HG03469 (cell line): ENCODE results near the gene TSPAN13.

Experiments used
- ATAC-seq: cut with Tn5 transposase; IDR thresholded peaks from one replicate; pipeline ENCODE4 v1.9.1; 2021; ENCODE audit warnings: mild to moderate bottlenecking, moderate library complexity, moderate number of reproducible peaks; ENCODE audit not compliant: unreplicated experiment

Gene TSPAN13

DNA sequence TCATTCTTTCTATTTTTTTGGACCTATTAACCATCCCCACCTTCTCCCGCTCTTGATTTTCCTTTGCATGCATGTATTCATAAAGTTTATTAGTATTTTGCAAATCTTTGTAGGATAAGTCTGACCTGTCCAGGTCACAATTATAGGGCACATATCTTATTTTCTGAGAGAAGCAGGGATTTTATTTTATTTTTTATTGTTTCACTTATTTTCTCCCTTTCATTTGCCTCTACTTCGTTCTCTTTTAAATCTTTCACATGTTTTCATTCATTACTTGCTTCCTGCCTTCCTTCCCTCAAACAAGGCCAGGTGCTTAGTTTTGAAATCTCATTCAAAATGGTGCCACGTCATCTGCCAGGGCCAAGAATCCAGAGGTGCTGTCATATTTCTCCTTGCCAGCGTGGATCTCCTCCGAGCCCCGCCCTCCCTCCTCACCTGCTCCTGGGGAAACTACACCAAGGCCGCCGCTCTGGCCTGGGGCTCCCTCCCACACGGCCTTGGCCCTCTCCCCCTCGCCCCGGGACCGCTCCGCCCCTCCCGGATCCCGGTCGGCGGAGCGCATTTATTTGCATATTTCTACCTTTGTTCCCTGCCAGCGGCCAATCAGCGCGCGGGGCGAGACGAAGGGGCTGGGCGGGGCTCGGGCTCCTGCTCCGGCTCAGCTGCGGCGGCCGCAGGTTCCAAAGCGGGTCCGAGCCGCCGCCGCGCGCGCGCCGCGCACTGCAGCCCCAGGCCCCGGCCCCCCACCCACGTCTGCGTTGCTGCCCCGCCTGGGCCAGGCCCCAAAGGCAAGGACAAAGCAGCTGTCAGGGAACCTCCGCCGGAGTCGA, at the start of gene TSPAN13:
TSPAN13 (plus strand) TSS at position 654 of the 830 bp plus-strand sequence. CDS start 213 bp downstream, outside the sequence.
- ATAC-seq, result peak; percentile 76

DNA sequence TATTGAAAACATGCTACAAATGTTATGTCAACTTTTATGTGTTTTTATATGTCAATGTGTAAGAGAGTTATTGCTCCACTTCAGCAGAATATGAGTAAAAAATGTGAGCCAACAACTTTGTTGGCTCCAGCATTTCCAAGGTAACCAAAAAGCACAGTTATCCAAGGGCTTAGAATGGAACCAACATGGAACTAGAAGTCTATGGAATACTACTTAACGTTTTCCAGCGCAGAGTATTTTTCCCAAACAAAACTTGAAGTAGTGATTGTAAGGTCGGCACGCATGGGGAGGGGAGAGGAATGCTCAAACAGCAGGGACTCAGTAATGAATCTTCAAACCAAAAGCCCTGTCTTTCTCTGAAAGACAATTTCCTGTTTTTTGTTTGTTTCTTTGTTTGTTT, 45.0 kb upstream of the TSPAN13 start:
- ATAC-seq, result no peak

DNA sequence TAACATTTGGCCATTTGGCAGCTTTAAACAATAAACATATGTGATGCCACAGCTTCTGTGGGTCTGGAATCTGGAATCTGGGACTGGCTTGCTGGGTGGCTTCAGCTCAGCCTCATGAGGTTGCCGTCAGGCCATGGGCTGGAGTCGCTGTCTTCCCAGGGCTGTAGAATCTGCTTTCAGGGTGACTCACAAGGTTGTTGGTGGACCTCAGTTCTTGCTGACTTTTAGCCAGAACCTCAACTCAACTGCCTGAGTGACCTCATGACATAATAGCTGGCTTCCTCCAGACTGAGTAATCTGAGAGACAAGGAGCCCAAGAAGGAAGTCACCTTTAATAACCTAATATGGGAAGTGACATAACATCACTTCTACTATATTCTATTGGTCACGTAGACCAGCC, 44.6 kb upstream of the TSPAN13 start:
- no peak for ATAC-seq

DNA sequence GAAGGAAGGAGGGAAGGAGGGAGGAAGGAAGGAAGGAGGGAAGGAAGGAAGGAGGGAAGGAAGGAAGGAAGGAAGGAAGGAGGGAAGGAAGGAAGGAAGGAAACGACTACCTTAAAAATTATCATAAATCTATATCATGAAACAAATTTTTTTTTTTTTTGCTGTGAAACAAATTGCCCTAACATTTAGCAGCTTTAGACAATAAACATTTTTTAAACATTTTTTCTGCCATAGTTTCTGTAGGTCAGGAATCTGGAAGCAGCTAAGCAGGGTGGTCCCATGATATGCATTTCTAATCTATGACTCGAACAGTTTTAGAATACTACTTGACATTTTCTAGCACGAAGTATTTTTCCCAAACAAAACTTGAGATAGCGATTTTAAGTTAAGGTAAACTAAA, 42.9 kb upstream of the TSPAN13 start:
- ATAC-seq, result no peak

DNA sequence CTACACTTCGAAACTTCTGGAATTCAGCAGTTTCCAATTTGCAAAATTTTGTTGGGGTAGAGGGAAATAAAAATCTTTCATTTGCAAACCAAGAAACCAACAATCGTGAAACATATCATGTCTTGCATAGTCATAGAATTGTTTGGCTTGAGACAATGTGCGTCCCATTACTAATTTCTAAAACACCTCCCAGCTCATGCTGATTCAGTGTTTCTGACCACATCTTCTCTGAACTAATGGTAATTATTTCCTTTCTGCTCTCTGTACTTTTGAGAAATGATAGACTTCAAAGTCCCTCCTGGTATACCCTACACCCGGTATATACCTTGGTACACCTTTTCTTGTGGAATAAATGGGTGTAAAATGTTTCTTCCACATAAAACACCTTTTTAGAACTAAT, 41.8 kb upstream of the TSPAN13 start:
- peak; percentile 38 for ATAC-seq

DNA sequence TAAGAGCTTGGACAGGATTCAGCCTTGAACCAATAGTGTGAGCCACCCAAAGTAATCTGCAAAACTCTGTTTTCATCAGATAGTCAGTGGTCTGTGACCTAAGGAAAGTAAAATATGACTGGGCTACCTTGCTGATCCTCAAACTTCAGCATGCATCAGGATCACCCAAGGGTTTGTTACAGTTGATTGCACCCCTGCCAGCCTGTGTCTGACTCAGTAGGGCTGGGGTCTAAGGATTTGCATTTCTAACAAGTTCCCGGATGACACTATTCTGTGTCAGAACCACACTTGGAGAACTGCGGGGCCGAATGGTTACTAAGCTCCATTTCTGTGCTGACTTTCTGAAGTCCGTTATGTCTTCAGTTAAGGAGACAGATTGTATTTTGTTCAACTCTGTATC, 40.6 kb upstream of the TSPAN13 start:
- ATAC-seq, result no peak

DNA sequence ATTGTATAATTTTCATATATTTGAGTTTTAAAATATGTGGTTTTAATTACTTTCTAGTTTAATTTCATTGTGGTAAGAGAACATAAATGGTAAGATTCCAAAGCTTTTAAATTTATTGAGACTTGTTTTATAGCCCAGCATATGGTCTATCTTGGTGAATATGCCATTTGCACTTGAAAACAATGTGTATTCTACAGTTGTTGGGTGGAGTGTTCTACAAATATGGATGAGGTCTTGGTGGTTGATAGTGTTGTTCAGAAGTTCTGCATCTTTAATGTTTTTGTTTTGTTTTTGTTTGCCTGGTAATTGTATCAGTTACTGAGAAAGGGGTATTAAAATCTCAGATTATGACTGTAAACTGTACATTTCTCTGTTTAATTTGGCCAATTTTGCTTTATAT, 37.6 kb upstream of the TSPAN13 start:
- ATAC-seq, result no peak

DNA sequence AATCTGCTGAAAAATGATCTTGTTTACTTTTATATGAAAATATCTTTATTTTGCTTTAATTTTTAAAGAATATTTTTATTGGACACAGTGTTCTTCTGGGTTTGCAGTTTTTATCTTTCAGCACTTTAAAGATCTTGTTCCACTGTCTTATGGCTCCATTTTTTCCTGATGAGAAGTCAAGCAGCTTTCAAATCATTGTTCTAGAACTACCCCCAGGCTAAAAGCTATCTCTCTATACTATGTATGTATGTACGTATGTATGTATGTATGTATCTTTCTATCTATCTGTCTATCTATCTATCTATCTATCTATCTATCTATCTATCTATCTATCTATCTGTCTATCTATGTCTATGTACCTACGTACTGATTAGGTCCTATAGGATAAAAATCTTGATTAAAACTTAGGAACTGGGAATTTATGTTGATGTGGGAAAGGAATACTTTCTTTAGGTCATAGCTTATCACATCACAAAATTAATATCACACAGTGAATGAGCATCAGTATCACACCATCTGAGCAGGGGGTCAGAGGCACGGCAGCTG, 35.4 kb upstream of the TSPAN13 start:
- no peak for ATAC-seq

DNA sequence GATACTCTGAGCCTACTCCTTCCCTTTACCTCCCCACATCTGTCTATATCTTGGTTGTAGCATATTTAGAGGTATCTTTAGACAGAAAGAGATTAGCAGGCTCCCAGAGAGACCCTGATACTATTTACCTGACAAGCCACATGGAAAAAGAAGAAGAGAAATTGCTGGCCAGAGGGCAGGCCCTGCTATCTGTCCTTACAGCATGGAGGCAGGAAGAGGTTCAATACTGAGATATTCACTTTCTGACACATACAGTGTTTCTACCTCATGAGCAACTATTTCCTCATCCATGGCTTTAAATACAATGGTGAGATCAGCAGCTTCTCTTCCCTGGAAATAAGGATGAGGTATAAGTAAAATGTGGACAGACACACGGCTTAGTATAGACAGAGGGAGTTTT, 33.9 kb upstream of the TSPAN13 start:
- ATAC-seq, result no peak

DNA sequence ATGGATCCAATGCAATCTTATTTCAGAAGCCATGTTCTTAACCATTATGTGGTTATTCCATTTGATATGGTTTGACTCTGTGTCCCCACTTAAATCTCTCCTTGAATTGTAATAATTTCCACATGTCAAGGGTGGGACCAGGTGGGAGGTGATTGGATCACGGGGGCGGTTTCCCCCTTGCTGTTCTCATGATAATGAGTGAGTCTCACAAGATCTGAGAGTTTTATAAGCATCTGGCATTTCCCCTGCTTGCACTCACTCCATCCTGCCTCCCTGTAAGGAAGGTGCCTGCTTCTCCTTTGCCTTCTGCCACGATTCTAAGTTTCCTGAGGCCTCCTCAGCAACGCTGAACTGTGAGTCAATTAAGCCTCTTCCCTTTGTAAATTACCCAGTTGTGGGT, 32.0 kb upstream of the TSPAN13 start:
- no peak for ATAC-seq

DNA sequence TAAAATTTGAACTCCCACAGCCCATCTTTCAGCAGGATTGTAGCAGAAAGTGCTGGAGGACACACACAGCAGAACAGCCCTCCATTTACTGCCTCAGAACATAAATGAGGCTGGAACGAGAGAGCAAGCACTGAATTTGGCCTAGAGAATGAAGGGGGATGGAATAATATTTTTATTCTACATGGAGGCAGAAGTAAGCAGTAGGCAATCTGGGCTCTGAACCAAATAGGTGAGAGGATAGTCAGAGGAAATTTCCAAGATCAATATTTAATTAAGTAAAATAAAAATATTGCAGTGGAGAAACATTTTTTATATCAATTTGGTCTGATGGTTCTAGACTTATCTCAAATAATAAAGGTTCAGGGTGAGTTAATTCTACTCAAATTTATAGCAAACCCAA, 29.2 kb upstream of the TSPAN13 start:
- no peak for ATAC-seq

DNA sequence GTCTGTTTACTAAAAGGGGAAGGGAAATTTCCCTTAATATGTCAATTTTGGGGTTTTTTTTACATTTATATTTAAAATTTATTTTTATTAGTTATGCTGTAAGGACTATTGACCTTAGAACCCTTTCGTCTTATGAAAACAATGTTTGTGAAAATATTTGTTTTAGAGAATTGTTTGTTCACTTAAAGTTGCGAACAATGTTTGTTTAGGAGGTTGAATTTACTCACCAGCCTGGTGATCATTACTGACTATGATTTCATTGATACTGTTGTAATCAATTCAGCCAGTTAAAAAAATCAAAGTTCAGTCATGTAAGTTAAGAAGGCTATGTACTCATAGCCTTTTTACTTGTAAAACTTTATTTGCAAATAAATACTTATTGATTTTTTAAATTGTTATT, 27.4 kb upstream of the TSPAN13 start:
- ATAC-seq, result no peak

DNA sequence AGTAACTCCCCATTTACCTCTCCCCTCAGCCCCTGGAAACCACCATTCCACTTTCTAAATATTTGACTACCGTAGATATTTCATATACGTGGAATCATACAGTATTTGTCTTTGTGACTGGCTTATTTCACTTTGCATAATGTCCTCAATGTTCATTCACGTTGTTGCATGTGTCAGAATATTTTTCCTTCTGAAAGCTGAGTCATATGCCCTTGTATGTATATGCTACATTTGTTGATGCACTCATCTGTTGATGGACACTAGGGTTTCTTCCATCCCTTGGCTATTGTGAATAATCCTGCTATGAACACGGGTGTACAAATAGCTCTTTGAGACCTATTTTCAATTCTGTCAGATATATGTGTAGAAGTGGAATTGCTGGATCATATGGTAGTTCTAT, 25.8 kb upstream of the TSPAN13 start:
- ATAC-seq, result no peak

DNA sequence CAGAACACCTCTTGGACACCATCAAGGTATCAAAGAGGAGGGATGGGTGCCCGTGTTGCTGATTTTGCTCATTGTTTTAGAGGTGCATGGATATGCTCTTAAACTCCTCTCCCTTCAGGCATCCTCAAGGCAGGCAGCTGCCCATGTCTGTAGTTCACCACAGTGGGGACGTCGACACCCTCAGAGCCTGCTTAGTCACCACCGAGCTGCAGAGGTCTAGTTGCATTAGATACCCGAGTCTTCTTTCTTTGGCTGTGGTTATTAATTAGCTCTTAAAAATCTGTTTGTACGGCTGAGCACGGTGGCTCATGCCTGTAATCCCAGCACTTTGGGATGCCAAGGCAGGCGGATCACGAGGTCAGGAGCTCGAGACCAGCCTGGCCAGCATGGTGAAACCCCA, 24.7 kb upstream of the TSPAN13 start:
- no peak for ATAC-seq

DNA sequence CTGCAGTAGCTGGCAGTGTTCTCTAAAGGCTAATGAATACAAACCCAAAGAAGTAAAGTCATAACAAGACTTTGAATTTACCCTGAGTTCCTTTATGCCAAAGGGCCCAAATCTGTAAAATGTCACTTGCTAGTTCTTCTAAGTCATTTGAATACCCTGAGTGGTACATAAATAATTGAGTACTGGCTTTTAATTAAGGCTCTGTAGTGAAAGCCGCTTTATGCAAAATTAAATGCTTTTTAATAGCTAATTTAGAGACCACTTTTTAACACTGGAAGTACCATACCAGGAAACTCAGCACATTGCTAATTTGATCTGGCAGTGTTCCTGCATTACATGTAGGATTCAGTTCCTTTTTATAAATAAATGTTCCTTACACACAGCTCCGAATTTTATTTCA, 24.0 kb upstream of the TSPAN13 start:
- no peak for ATAC-seq

DNA sequence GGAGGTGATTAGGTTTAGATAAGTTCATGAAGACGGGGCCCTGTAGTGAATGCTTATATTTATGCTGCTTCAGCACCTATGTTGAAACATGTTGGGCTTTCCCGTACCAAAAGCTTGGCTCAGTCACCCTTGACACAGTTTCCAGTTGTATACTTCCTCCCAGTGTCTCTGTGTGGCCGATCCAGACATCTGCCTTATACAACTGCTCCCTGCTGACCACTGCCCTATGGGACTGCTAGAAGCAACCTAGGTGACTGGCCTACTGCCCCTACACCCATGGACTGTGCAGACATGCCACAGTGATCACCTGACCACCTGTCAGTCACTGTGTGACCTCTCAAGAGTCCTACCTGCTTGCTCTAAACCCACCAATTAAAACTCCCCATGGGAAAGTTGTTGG, 22.6 kb upstream of the TSPAN13 start:
- ATAC-seq, result no peak

DNA sequence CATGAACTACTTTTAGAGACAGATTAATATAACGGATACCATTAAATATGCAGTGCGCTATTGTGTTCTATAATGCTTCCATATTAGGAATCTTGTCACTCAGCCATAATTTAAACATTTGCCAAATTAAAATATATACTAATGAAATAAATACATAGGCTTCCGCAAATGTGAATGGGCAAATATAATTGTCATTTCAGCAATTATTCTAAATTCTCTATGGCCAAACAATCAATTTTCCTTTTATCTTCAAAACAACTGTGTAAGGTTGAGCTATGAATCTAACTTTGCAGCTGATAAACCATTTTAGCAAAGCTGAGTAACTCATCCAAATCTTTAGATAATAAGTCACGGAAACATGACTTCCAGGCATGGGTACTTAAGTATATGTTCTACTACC, 20.7 kb upstream of the TSPAN13 start:
- ATAC-seq, result no peak

DNA sequence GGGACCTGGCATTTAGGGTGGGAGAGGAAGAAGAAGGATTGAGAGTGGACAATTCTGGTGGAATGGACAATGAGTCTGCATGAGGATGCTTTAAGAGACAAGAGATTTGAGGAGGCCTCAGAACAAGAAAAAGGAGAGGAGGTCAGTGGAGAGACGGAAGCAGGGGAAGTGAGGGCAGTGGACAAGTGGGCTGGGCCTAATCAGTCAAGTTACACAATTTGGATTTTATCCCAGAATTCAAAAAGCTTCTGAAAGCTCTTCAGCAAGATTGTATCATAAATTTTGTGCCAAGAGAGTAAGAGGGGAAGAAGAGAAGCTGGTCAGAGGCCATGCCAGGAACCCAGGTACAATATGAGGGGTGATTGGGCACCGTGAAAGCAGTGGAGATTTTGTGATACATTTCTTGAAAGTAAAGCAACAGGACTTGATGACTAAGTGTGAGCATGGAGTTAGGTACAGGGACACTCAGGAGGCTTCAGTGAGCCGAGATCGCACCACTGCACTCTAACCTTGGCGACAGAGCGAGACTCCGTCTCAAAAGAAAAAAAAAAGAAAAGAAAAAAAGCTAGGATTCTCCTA, 19.3 kb upstream of the TSPAN13 start:
- no peak for ATAC-seq

DNA sequence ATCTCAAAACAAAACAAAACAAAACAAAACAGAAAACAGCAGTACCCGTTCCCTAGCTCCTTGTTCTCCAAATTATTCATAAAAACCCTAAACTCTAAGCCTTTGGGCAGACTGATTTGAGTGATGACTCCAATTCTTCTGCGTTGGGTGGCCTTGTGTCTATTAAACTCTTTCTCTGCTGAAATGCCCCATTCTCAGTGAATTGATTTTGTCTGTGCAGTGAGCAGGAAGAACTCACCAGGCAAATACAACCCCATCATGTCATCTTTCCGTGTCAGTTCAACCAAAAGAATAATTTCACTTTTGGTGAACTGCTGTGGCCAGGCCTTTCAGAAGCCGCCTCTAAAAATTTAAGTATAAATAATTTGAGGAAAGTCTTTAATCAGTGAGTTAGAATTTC, 18.5 kb upstream of the TSPAN13 start:
- ATAC-seq, result no peak

DNA sequence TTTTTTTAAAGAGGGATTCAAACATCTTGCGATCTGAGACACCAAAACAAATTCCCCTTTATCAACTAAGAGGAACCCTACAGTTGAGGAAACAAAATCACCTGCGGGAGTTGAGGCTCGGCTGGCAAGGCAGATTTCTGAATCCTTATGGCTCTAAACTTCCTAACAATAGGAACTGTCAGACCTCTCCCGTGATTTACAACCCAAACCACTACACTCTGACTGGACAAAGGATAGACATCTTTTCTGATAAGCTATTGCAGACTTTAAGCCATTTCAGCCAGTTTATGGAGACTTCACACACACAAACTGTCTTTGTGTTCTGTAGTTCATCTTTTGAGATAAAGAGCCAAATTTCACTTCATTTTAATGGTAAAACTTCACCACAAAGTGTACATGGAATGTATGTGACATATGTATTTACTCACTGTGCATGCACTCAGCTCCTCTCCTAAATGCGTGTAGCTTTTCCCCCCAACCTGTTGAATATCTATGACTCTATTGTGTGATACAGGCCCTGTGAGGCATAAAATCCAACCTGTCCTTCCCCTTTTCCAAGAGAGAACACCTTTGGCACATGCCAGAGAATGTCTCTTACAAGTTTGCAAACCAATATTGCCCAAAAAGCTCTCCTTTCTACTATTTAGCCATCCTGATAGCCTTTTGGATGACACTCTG, 15.4 kb upstream of the TSPAN13 start:
- no peak for ATAC-seq

DNA sequence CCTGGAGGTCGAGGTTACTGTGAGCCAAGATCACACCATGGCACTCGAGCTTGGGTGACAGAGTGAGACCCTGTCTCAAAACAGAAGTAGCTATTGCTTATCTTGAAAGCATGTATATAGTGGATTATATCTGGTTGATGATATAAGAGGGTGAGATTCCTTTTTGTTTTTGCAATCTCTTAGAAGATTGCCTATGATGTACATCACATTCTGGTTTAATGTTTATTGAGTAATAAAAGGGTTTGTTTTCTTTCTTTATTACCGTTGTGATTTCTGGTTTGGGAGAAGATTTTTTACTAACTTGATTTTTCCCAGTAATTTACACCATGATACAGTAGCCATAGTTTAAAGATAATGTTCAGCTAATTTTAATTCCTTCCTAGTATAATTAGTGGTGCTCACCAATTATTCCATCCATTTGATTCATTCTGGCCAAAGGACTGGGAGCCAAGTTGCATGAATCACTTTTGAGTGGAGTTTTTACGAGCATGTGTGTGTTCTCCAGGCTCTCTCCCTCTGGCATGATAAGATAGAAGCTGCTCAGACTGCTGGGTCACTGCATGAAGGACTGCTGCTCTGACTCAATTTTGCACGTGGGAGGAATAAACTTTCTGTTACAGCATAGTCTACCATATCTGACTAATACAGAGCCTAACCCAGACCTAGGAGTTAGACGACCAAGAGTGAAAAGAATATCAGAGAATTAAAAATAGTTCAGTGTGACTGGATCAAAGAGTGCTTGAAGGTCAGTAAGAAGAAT, 13.5 kb upstream of the TSPAN13 start:
- ATAC-seq, result no peak
